HG03039 (cell line): ENCODE measurements around the gene ORC6.
A peak's percentile ranks its signal among the peaks of the same experiment; 100 is the strongest.
"Not testable (repeated sequence)": the region's sequence is repeated elsewhere in the genome, so short reads cannot be mapped to it uniquely, and the experiment has no call there.

Experiments used
- ATAC-seq: cut with Tn5 transposase; IDR thresholded peaks from one replicate; pipeline ENCODE4 v1.9.1; 2021; ENCODE audit warnings: mild to moderate bottlenecking, moderate library complexity; ENCODE audit not compliant: unreplicated experiment

Gene ORC6

DNA sequence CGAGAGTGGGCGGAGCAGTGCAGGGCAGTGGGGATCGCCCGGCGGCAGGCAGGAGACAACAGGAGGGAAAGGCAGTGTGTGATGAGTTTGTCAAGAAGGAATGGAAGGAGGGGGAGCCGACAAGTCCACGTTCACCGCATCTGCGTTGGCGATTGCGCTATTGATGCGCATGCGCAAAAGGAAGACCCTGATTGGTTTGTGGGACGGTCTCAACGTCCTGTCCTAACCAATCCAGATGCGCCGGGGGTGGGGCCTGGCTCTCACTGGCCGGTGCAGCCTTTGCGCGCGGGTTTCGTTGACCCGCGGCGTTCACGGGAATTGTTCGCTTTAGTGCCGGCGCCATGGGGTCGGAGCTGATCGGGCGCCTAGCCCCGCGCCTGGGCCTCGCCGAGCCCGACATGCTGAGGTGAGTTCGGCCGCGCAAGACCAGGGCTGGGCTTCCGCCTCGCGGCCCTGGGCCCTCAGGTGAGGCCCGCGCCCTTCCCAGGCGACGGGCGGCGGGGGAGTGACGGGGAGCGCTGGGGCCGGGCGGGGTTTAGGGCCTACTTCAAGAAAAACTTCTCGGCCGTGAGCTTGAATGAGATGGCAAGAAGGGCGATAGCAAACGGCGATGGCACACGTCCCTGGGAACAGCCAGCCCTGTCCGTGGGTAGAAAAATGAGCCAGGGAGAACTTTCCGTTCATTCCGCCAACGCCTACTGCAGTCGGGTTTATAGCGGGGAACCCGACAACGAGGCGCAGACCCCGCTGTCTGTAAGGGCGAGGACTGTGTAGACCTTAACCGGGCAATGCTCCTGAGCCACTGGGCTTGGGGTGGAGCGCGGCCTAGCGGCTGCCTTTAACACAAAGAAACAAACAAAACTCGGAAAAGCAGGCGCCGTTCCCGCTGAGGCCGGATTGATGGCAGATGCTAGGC is at the start of gene ORC6:
ORC6 (plus strand) TSS at position 295 of the 916 bp plus-strand sequence; CDS start at position 342, 47 bp downstream.
- peak; percentile 73 for ATAC-seq

GRCh38 chr16:46648656-46649055 is 40.8 kb upstream of the ORC6 start:
- ATAC-seq, result no peak

- no peak for ATAC-seq
Observed at GRCh38 chr16:46649588-46650253, 39.7 kb upstream of the ORC6 start.

DNA sequence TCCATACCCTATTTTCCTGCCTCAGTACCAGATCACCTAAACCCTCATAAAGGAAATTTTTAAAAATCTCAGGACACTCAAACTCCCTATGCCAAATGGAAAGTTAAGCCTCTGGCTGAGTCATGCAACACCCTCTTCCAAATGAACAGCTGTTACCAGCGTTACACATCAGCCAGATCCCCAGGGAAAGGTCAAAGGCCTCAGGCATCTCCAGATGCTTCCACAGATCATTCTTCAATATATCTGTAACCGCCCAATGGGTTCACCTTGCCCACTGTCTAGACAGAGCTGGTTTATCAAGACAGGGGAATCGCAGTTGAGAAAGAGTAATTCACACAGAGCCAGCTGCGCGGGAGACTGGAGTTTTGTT is 39.2 kb upstream of the ORC6 start:
- no peak for ATAC-seq

DNA sequence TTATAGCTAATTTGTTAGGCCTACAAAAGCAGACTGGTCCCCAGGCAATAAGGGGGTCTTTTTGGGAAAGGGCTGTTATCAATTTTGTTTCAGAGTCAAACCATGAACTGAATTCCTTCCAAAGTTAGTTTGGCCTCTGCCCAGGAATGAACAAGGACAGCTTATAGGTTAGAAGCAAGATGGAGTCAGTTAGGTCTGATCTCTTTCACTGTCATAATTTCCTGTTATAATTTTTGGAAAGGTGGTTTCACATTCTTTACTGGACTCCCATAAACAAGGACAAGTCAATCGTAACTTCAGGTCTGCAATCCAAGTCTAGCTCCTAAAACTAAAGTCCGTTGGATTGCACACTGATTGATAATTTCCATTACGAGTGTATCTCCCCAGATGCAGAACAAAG is 38.2 kb upstream of the ORC6 start:
- ATAC-seq, result no peak

- peak; percentile 96 for ATAC-seq
Observed at GRCh38 chr16:46658925-46659324, 30.5 kb upstream of the ORC6 start.

GRCh38 chr16:46662123-46662522 is 27.3 kb upstream of the ORC6 start:
- ATAC-seq, result no peak

GRCh38 chr16:46673320-46674013 is 16.0 kb upstream of the ORC6 start:
- ATAC-seq, result peak; percentile 61

DNA sequence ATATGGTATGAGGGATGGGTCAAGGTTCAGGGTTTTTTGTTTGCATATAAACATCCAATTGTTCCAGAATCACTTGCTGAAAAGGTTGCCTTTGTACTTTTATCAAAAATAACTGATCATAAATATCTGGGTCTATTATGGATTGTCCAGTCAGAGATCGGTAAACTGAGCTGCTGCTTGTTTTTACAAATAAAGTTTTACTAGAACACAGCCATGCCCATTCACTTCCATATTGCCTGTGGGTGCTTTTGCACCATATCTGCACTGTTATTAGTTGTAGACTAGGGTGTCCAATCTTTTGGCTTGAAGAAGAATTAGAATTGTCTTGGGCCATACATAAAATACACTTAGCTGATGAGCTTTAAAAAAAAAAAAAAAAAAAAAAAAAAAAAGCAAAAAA is 11.5 kb upstream of the ORC6 start:
- ATAC-seq, result not testable (repeated sequence)

GRCh38 chr16:46681867-46682266 is 7.6 kb upstream of the ORC6 start:
- not testable (repeated sequence) for ATAC-seq

DNA sequence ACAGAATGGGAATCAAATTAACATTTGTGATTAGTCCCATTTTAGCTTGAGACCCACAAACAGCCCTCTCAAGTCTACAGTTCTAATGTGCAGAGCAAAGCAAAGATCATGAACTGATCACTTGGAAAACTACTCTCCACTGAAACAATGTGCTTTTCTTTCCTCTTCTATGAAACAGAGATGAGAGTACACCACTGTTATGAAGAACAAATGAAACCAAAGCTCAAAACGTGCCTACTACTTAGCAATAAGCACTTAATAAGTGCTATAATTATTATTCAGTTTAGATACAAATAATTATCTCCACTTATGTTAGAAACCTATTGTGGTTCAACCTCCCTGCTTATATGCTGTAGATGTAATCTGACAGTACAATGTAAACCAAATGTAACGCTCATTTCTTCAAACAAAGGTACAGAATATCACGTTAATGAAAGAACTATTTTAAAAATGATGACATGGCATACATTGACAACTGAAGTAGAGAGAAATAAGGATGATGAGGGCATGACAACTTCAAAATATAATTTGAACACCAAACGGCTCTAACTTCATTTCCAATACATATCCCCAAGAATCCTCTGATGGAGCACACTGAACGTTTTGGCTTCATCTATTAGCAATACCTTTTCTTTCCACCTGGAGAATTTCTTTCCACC is 2.5 kb upstream of the ORC6 start:
- no peak for ATAC-seq

- ATAC-seq, result no peak
Observed at GRCh38 chr16:46687486-46687885, 2.0 kb upstream of the ORC6 start.

DNA sequence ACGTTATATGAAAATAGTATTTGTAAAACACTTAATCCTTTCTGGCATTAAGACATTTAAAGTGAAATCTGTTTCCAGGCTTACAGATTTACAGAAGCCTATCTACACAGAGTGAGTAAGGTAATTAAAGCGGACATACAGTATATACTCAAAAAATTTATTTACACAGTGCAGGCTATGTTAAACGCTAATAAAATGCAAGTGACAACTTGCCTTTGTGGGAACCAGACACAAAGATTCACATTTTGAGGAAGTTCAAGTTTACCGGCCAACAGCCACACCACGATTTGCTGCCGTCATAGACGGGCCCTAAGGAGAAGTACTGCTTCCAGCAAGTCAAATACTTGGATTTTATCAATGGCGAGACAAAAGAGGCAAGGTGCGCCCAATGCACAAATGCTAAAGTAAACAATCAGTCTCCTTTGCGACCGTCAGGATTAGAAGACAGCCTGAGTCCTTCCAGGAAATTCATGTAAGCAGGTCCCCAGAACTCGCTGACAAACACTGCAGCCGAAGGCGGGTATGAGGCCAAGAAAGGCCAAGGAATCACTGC is 1.3 kb upstream of the ORC6 start:
- no peak for ATAC-seq

- ATAC-seq, result peak; percentile 84
Observed at GRCh38 chr16:46688654-46689364, 650 bp upstream of the ORC6 start, which contains the start of gene VPS35. Gene VPS35, minus strand, starts transcription at chr16:46689178. Its CDS starts 45 bp downstream, at chr16:46689133.

- ATAC-seq, result no peak
Observed at GRCh38 chr16:46690281-46691178, 1.1 kb downstream of the ORC6 start.

GRCh38 chr16:46691726-46692125 is 2.3 kb downstream of the ORC6 start:
- no peak for ATAC-seq

- ATAC-seq, result no peak
Observed at GRCh38 chr16:46693598-46693997, 4.1 kb downstream of the ORC6 start.

DNA sequence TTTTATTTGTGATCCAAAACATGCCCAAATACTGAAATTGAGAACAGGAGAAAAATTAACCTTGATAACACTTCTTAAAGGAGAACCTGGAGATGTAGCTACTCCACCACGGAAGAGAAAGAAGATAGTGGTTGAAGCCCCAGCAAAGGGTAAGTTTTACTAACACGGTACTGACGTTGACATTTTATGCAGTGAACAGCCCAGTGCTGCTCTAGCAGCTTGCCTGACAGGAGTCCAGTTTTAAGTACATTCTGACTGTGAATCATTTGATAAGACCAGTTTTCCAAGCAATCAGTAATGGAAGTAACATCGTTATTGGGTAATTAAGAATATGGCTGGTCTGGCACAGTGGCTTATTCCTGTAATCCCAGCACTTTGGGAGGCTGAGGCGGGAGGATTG is 6.5 kb downstream of the ORC6 start:
- no peak for ATAC-seq

DNA sequence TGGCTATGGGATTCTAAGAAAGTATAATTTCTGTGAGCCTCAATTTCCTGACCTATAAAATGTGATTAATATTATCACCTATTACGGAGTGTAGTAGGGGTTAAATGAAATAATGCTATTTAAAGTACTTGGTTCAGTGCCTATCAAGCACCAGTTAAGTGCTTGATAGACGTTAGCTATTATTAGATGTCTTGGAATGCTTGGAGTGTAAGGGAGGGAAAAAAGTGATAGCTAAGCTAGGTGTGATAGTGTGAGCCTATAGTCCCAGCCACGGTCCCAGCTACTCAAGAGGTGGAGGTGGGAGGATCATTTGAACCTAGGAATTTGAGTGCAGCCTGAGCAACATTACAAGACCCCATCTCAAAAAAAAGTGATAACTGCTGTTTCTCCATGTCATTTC is 7.5 kb downstream of the ORC6 start:
- ATAC-seq, result no peak
